ENCODE results near the gene HSP90B1. TPM values are rescaled to one million over a fixed set of nuclear protein-coding genes. Genes with fewer than 3 reads are reported as not detected.

HSP90B1 gene
- polyA plus RNA-seq, 1 of the 3 experiments (the other 2 are of a cell fraction), result 420 TPM

GRCh38 chr12:103997286-103997900 lies 67.2 kb downstream of the HSP90B1 start (continued):
- no peak for TF ChIP-seq REST (IDR thresholded peaks at IDR 0.05; ENCODE audit: low read depth, low read length)

Other genes starting within 250 kb of the HSP90B1 start
- 11.0 and 12.5 TPM in 2 replicates for gene NT5DC3, start 89.2 kb upstream of the HSP90B1 start, polyA plus RNA-seq (2012; rRNA removed)
- gene TDG, start 35.5 kb downstream of the HSP90B1 start, polyA plus RNA-seq (2012; rRNA removed), result 11.3 and 17.9 TPM in 2 replicates
- gene GLT8D2, start 119.8 kb downstream of the HSP90B1 start, polyA plus RNA-seq (2012; rRNA removed), result 50.0 and 69.5 TPM in 2 replicates
- gene HCFC2, start 134.1 kb downstream of the HSP90B1 start, polyA plus RNA-seq (2012; rRNA removed), result 5.2 and 6.6 TPM in 2 replicates
- 11.0 and 16.7 TPM in 2 replicates for gene NFYB, start 207.8 kb downstream of the HSP90B1 start, polyA plus RNA-seq (2012; rRNA removed)